Esophagus squamous epithelium (tissue), 4 donors: ENCODE data around the gene DHRSX.

Experiments used
- CTCF ChIP-seq, 6 experiments: fragments of 450-650 bp in 4 of 6; fragments of 200-600 bp in 2 of 6; sonication (generic) in 2 of 6; IDR thresholded peaks; one replicate each; pipeline ENCODE4 v1.5.1; 2016 to 2019; ENCODE audit warnings: antibody characterized with exemption in 6 of 6, mild to moderate bottlenecking in 4 of 6, moderate library complexity in 4 of 6
- POLR2A ChIP-seq, 4 donors: fragments of 450-650 bp; IDR thresholded peaks; one replicate each; pipeline ENCODE4 v1.6.1; 2017; ENCODE audit warnings: antibody characterized with exemption in 4 of 4, mild to moderate bottlenecking in 4 of 4, moderate library complexity in 3 of 4

GRCh38 chrX:2401590-2402360, 99.0 kb downstream of the DHRSX start:
- no peak for TF ChIP-seq CTCF (IDR thresholded peaks at IDR 0.05)
- no peak for TF ChIP-seq POLR2A (IDR thresholded peaks at IDR 0.05)
